Mucosa of stomach (tissue), 1 donor: Measurements from ENCODE around the gene MCM8.

Experiments used
- H3K27me3 ChIP-seq: one replicate; pipeline ENCODE4 v1.7.0; 2013; ENCODE audit warnings: mild to moderate bottlenecking, low read length; ENCODE audit not compliant: control insufficient read depth, insufficient read depth
- H3K36me3 ChIP-seq: one replicate; pipeline ENCODE4 v1.7.0; 2013; ENCODE audit warnings: low read length; ENCODE audit not compliant: control insufficient read depth, insufficient read depth
- H3K4me1 ChIP-seq: one replicate; pipeline ENCODE4 v1.7.0; 2013; ENCODE audit warnings: mild to moderate bottlenecking, low read length; ENCODE audit not compliant: control insufficient read depth, insufficient read depth
- H3K4me3 ChIP-seq: one replicate; pipeline ENCODE4 v1.7.0; 2013; ENCODE audit warnings: low read length
- H3K9ac ChIP-seq: one replicate; pipeline ENCODE4 v1.7.0; 2013; ENCODE audit warnings: mild to moderate bottlenecking, low read length, moderate library complexity
- H3K9me3 ChIP-seq: one replicate; pipeline ENCODE4 v1.7.0; 2013; ENCODE audit warnings: mild to moderate bottlenecking, low read length, moderate library complexity; ENCODE audit not compliant: control insufficient read depth
- donor health status: Pancreatic carcinoma.

MCM8 gene

GRCh38 chr20:6036213-6036612 is 85.8 kb downstream of the MCM8 start:
- H3K4me1 ChIP-seq: peaks cover 14% of the 10 kb centered on the region
- H3K27me3 ChIP-seq: no peaks in the 10 kb centered on the region
- H3K36me3 ChIP-seq: no peaks in the 10 kb centered on the region
- no peak overlapping the region for H3K9ac ChIP-seq
- no peak overlapping the region for H3K4me3 ChIP-seq
- H3K9me3 ChIP-seq: no peaks in the 10 kb centered on the region

GRCh38 chr20:6037082-6037481 is 86.6 kb downstream of the MCM8 start:
- no peaks in the 10 kb centered on the region for H3K36me3 ChIP-seq
- no peak overlapping the region for H3K4me3 ChIP-seq
- no peak overlapping the region for H3K9ac ChIP-seq
- H3K27me3 ChIP-seq: no peaks in the 10 kb centered on the region
- H3K9me3 ChIP-seq: no peaks in the 10 kb centered on the region
- peaks cover 14% of the 10 kb centered on the region for H3K4me1 ChIP-seq

GRCh38 chr20:6038256-6038655 is 87.8 kb downstream of the MCM8 start:
- Histone ChIP-seq H3K36me3 (no peaks in the 10 kb centered on the region), H3K4me3 (no peak overlapping the region), H3K4me1 (peaks cover 14% of the 10 kb centered on the region)

GRCh38 chr20:6039766-6040165 is 89.3 kb downstream of the MCM8 start:
- H3K9ac ChIP-seq: no peak overlapping the region
- no peak overlapping the region for H3K4me3 ChIP-seq
- H3K36me3 ChIP-seq: no peaks in the 10 kb centered on the region
- no peaks in the 10 kb centered on the region for H3K27me3 ChIP-seq
- no peaks in the 10 kb centered on the region for H3K9me3 ChIP-seq
- no peaks in the 10 kb centered on the region for H3K4me1 ChIP-seq

More at GRCh38 chr20:6038256-6038655, 87.8 kb downstream of the MCM8 start:
- no peaks in the 10 kb centered on the region for H3K27me3 ChIP-seq
- H3K9ac ChIP-seq: no peak overlapping the region
- no peaks in the 10 kb centered on the region for H3K9me3 ChIP-seq

- no peak overlapping the region for H3K9ac ChIP-seq
- H3K36me3 ChIP-seq: no peaks in the 10 kb centered on the region
- H3K4me3 ChIP-seq: no peak overlapping the region
Measured at GRCh38 chr20:6040540-6040939, 90.1 kb downstream of the MCM8 start.

GRCh38 chr20:6040958-6041807 is 90.7 kb downstream of the MCM8 start:
- Histone ChIP-seq H3K27me3 (no peaks in the 10 kb centered on the region), H3K4me1 (no peaks in the 10 kb centered on the region), H3K36me3 (no peaks in the 10 kb centered on the region), H3K9me3 (no peaks in the 10 kb centered on the region), H3K4me3 (no peak overlapping the region), H3K9ac (no peak overlapping the region)

More at GRCh38 chr20:6040540-6040939, 90.1 kb downstream of the MCM8 start:
- Histone ChIP-seq H3K4me1 (no peaks in the 10 kb centered on the region), H3K27me3 (no peaks in the 10 kb centered on the region), H3K9me3 (no peaks in the 10 kb centered on the region)

- H3K9me3 ChIP-seq: no peaks in the 10 kb centered on the region
- H3K36me3 ChIP-seq: no peaks in the 10 kb centered on the region
- H3K9ac ChIP-seq: no peak overlapping the region
- no peaks in the 10 kb centered on the region for H3K27me3 ChIP-seq
- H3K4me1 ChIP-seq: no peaks in the 10 kb centered on the region
- H3K4me3 ChIP-seq: no peak overlapping the region
Measured at GRCh38 chr20:6041808-6042265, 91.4 kb downstream of the MCM8 start.

- H3K9ac ChIP-seq: no peak overlapping the region
- H3K4me3 ChIP-seq: no peak overlapping the region
- H3K4me1 ChIP-seq: no peaks in the 10 kb centered on the region
- no peaks in the 10 kb centered on the region for H3K27me3 ChIP-seq
- H3K36me3 ChIP-seq: no peaks in the 10 kb centered on the region
- no peaks in the 10 kb centered on the region for H3K9me3 ChIP-seq
Measured at GRCh38 chr20:6044115-6044514, 93.7 kb downstream of the MCM8 start.

- Histone ChIP-seq H3K4me3 (no peak overlapping the region), H3K9me3 (no peaks in the 10 kb centered on the region), H3K4me1 (no peaks in the 10 kb centered on the region), H3K27me3 (peaks cover 2% of the 10 kb centered on the region), H3K36me3 (no peaks in the 10 kb centered on the region), H3K9ac (no peak overlapping the region)
Measured at GRCh38 chr20:6045566-6045965, 95.1 kb downstream of the MCM8 start.

- H3K27me3 ChIP-seq: peaks cover 11% of the 10 kb centered on the region
- H3K4me3 ChIP-seq: no peak overlapping the region
- H3K9me3 ChIP-seq: no peaks in the 10 kb centered on the region
Measured at GRCh38 chr20:6046432-6046831, 96.0 kb downstream of the MCM8 start.

GRCh38 chr20:6048391-6048790 is 97.9 kb downstream of the MCM8 start:
- no peaks in the 10 kb centered on the region for H3K9me3 ChIP-seq
- H3K36me3 ChIP-seq: no peaks in the 10 kb centered on the region
- peaks cover 5% of the 10 kb centered on the region for H3K4me1 ChIP-seq
- H3K9ac ChIP-seq: no peak overlapping the region
- H3K27me3 ChIP-seq: peaks cover 29% of the 10 kb centered on the region
- no peak overlapping the region for H3K4me3 ChIP-seq

More at GRCh38 chr20:6046432-6046831, 96.0 kb downstream of the MCM8 start:
- no peaks in the 10 kb centered on the region for H3K4me1 ChIP-seq
- no peak overlapping the region for H3K9ac ChIP-seq
- H3K36me3 ChIP-seq: no peaks in the 10 kb centered on the region
